Endothelial cell of umbilical vein (primary cell): ENCODE data around the gene MAPKBP1. TPM values are rescaled to one million over a fixed set of nuclear protein-coding genes. Genes with fewer than 3 reads are reported as not detected.

Source experiments
- BruUV-seq: library from RNA; stranded (reverse); fragments of 400-500 nt; replicated peaks from 2 replicates; lab custom pipeline; 2021; lab: Mats Ljungman, UMichigan
- CTCF ChIA-PET: fragments of 300-600, 350-600 bp; sonication (Branson Sonifier 250); formaldehyde crosslinking; loops from one replicate; lab custom pipeline; 2021; ENCODE audit warnings: antibody characterized with exemption, inconsistent platforms; lab: Charles Lee
- POLR2A ChIA-PET: fragments of 300-600, 350-600 bp; sonication (Branson Sonifier 250); formaldehyde crosslinking; loops from one replicate; lab custom pipeline; 2021; ENCODE audit warnings: antibody characterized with exemption, inconsistent platforms; lab: Charles Lee
- DNase-seq: peaks from one replicate; pipeline ENCODE4 v3.0.0-alpha.2; 2011; ENCODE audit warnings: low read depth, low spot score
- FAIRE-seq: peaks from 2 replicates; lab custom pipeline; 2011; peaks lifted over from hg19 to GRCh38; lab: Jason Lieb, UNC
- H2AFZ ChIP-seq: 2 replicates; pipeline ENCODE4 v1.6.0; 2012; ENCODE audit warnings: low read depth, low read length, control low read depth, inconsistent platforms
- H3K27ac ChIP-seq: 2 replicates; pipeline ENCODE4 v1.5.1; 2011; ENCODE audit warnings: low read depth, mild to moderate bottlenecking, control low read depth, low read length, moderate library complexity; ENCODE audit not compliant: insufficient read depth
- H3K27me3 ChIP-seq, 2 experiments: 2 replicates each; pipeline versions ENCODE4 v1.6.0 to v1.6.1; 2011; ENCODE audit warnings: low read length in 2 of 2, mixed read lengths in 1 of 2; ENCODE audit not compliant: control insufficient read depth in 2 of 2, insufficient read depth in 2 of 2
- H3K36me3 ChIP-seq, 2 experiments: 2 replicates in 1 of 2; 3 replicates in 1 of 2; pipeline ENCODE4 v1.5.1; 2011; ENCODE audit warnings: low read length in 2 of 2, mild to moderate bottlenecking in 1 of 2, moderate library complexity in 1 of 2; ENCODE audit not compliant: control insufficient read depth in 2 of 2, insufficient read depth in 2 of 2; ENCODE audit errors: extremely low read depth in 1 of 2
- H3K4me1 ChIP-seq: 3 replicates; pipeline ENCODE4 v1.5.1; 2011; ENCODE audit warnings: mild to moderate bottlenecking, low read length; ENCODE audit not compliant: control insufficient read depth, insufficient read depth; ENCODE audit errors: extremely low read depth
- H3K4me2 ChIP-seq: 2 replicates; pipeline ENCODE4 v1.6.1; 2011; ENCODE audit warnings: low read length, control low read depth, mixed read lengths; ENCODE audit not compliant: insufficient read depth
- H3K4me3 ChIP-seq, 3 experiments: fragments of 200-600 bp in 1 of 3; sonication (generic), shearing (Covaris generic) in 1 of 3; replicated peaks in 1 of 3; 2 replicates each; pipeline ENCODE4 v1.5.1; 2011 to 2016; ENCODE audit warnings: control low read depth in 3 of 3, low read length in 3 of 3, mild to moderate bottlenecking in 2 of 3, inconsistent platforms in 1 of 3, low read depth in 1 of 3, moderate library complexity in 1 of 3; ENCODE audit not compliant: insufficient read depth in 1 of 3
- H3K79me2 ChIP-seq: 2 replicates; pipeline ENCODE4 v1.6.0; 2012; ENCODE audit warnings: low read length, inconsistent platforms; ENCODE audit not compliant: control insufficient read depth, insufficient read depth
- H3K9ac ChIP-seq: replicated peaks from 2 replicates; pipeline ENCODE3; 2011; ENCODE audit warnings: low read length, control low read depth; ENCODE audit not compliant: insufficient read depth; ENCODE audit errors: extremely low read depth
- H3K9me1 ChIP-seq: replicated peaks from 3 replicates; pipeline ENCODE4 v1.6.0; 2011; ENCODE audit warnings: mild to moderate bottlenecking, low read length; ENCODE audit not compliant: control insufficient read depth, insufficient read depth; ENCODE audit errors: extremely low read depth
- H3K9me3 ChIP-seq: replicated peaks from 2 replicates; pipeline ENCODE4 v1.5.1; 2012; ENCODE audit warnings: low read length, inconsistent platforms; ENCODE audit not compliant: control insufficient read depth, insufficient read depth
- H4K20me1 ChIP-seq: replicated peaks from 2 replicates; pipeline ENCODE3; 2011; ENCODE audit warnings: mild to moderate bottlenecking, low read length; ENCODE audit not compliant: control insufficient read depth, insufficient read depth; ENCODE audit errors: extremely low read depth
- EZH2 ChIP-seq: IDR thresholded peaks from 2 replicates; pipeline ENCODE4 v1.6.1; 2012; ENCODE audit warnings: borderline replicate concordance, low read depth, mild to moderate bottlenecking, moderate library complexity, low read length, inconsistent platforms; ENCODE audit not compliant: severe bottlenecking
- FOS ChIP-seq: IDR thresholded peaks from 2 replicates; pipeline ENCODE4 v1.6.1; 2011; ENCODE audit warnings: mild to moderate bottlenecking, low read length, moderate library complexity, borderline replicate concordance; ENCODE audit not compliant: insufficient read depth
- GATA2 ChIP-seq: IDR thresholded peaks from 2 replicates; pipeline ENCODE4 v1.7.0; 2011; ENCODE audit warnings: low read depth, mild to moderate bottlenecking, moderate library complexity, mixed read lengths, low read length; ENCODE audit not compliant: insufficient read length, insufficient read depth
- JUN ChIP-seq: IDR thresholded peaks from 2 replicates; pipeline ENCODE4 v1.6.1; 2011; ENCODE audit warnings: borderline replicate concordance, low read depth; ENCODE audit not compliant: insufficient read length, insufficient read depth
- MYC ChIP-seq: IDR thresholded peaks from one replicate; pipeline ENCODE4 v1.6.1; 2011; ENCODE audit warnings: mild to moderate bottlenecking, low read depth, low read length
- POLR2A ChIP-seq: IDR thresholded peaks from 2 replicates; pipeline ENCODE4 v1.6.1; 2012; ENCODE audit warnings: low read depth, mild to moderate bottlenecking, control low read depth, low read length
- POLR2AphosphoS5 ChIP-seq: IDR thresholded peaks from 2 replicates; pipeline ENCODE4 v1.6.1; 2012; ENCODE audit warnings: low read depth, mild to moderate bottlenecking, control low read depth, low read length, moderate library complexity; ENCODE audit not compliant: insufficient read depth
- dilution Hi-C: fragments of 300-500 bp; cut with MboI; formaldehyde crosslinking; loops from one replicate; pipeline ENCODE4 v1.15.0; 2019; ENCODE audit warnings: low sequenced_read_pairs; ENCODE audit not compliant: extremely low pct_ligation_motif_present
- intact Hi-C: fragments of 100-400 bp; cut with micrococcal nuclease; formaldehyde crosslinking; loops from one replicate; pipeline ENCODE4 v1.10.0; 2022
- polyA plus RNA-seq, 4 experiments: library from polyadenylated mRNA; depleted of rRNA in 3 of 4; stranded (reverse) in 3 of 4; unstranded in 1 of 4; fragments of >200 nt; gene quantifications; 2 replicates each; pipeline versions ENCODE4 v1.2.1 to v1.2.3, GENCODE V29; 2011 to 2012; ENCODE audit warnings: missing spikeins in 1 of 4
- total RNA-seq: library from RNA; stranded (reverse); gene quantifications from 2 replicates; pipeline ENCODE4 v1.2.3, GENCODE V29; 2021
- TF ChIP-seq, protein P1 (sequence below), 2 donors: IDR thresholded peaks; 1 replicate in 1 of 2; 2 replicates in 1 of 2; pipeline ENCODE4 v1.5.1; 2011; ENCODE audit warnings: low read length in 2 of 2, mild to moderate bottlenecking in 2 of 2, moderate library complexity in 2 of 2, control low read depth in 1 of 2, inconsistent platforms in 1 of 2, low read depth in 1 of 2; ENCODE audit not compliant: insufficient read depth in 1 of 2; ENCODE audit errors: extremely low read depth in 1 of 2
- TF ChIP-seq, protein P2 (sequence below): IDR thresholded peaks from 2 replicates; pipeline ENCODE4 v1.6.1; 2011; ENCODE audit not compliant: insufficient read depth, insufficient read length

MAPKBP1 gene
- total and polyA plus RNA-seq, 2 donors (not counting 3 experiments of a cell fraction or from before 2014, with no cell fraction given) = 12.3 to 55.8 TPM

GRCh38 chr15:41832208-41832607 is 57.9 kb downstream of the MAPKBP1 start:
- CTCF ChIA-PET = interaction anchor here (1.5 to 1.8 kb wide), 3 partner anchors 20 to 73 kb away, joined by 4 to 6 read pairs (median 6); partner anchors contain the start of gene MAPKBP1
- H3K36me3 ChIP-seq = peaks cover 0 to 6% of the 10 kb centered on the region in 2 experiments
- H3K4me1 ChIP-seq = peaks cover 10% of the 10 kb centered on the region
- DNase-seq = no peak
- dilution Hi-C loops = no loop called here
- POLR2A ChIA-PET = no interaction called here
- H3K9me1 ChIP-seq = no peaks in the 10 kb centered on the region
- TF ChIP-seq EZH2 (no peak), POLR2AphosphoS5 (no peak), JUN (no peak), MYC (no peak), POLR2A (no peak), FOS (no peak), GATA2 (no peak)
- TF ChIP-seq, protein P1, sequence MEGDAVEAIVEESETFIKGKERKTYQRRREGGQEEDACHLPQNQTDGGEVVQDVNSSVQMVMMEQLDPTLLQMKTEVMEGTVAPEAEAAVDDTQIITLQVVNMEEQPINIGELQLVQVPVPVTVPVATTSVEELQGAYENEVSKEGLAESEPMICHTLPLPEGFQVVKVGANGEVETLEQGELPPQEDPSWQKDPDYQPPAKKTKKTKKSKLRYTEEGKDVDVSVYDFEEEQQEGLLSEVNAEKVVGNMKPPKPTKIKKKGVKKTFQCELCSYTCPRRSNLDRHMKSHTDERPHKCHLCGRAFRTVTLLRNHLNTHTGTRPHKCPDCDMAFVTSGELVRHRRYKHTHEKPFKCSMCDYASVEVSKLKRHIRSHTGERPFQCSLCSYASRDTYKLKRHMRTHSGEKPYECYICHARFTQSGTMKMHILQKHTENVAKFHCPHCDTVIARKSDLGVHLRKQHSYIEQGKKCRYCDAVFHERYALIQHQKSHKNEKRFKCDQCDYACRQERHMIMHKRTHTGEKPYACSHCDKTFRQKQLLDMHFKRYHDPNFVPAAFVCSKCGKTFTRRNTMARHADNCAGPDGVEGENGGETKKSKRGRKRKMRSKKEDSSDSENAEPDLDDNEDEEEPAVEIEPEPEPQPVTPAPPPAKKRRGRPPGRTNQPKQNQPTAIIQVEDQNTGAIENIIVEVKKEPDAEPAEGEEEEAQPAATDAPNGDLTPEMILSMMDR (IDR thresholded peaks at IDR 0.05; ENCODE audit: extremely low read depth in 1 of 2, insufficient read depth in 1 of 2, low read depth in 1 of 2, low read length in 2 of 2) = no peak
- TF ChIP-seq, protein P2, sequence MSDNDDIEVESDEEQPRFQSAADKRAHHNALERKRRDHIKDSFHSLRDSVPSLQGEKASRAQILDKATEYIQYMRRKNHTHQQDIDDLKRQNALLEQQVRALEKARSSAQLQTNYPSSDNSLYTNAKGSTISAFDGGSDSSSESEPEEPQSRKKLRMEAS = no peak
- BruUV-seq = no TSS peak
- H3K27me3 ChIP-seq = no peaks in the 10 kb centered on the region
- no peaks in the 10 kb centered on the region for H4K20me1 ChIP-seq
- H3K9me3 ChIP-seq = no peaks in the 10 kb centered on the region
- H3K27ac ChIP-seq = no peak overlapping the region
- H3K9ac ChIP-seq = no peak overlapping the region
- intact Hi-C loops = no loop called here
- H3K4me3 ChIP-seq = no peak overlapping the region
- no peak overlapping the region for H3K4me2 ChIP-seq
- FAIRE-seq = no peak
- no peaks in the 10 kb centered on the region for H3K79me2 ChIP-seq
- no peak overlapping the region for H2AFZ ChIP-seq
